Effector CD4-positive, alpha-beta T cell (primary cell): Measurements from ENCODE around the gene OR6B2.

Experiments used
- DNase-seq: peaks from one replicate; pipeline ENCODE4 v3.0.0-alpha.2; 2020

The OR6B2 gene

GRCh38 chr2:240037358-240037757 lies 7.1 kb upstream of the OR6B2 start:
- DNase-seq: no peak

- no peak for DNase-seq
These were observed 3.1 kb upstream of the OR6B2 start for GRCh38 chr2:240033330-240033678.

GRCh38 chr2:240032406-240033329 lies 2.4 kb upstream of the OR6B2 start:
- DNase-seq: no peak

- DNase-seq: peak; percentile 20
These were observed 5.5 kb downstream of the OR6B2 start for GRCh38 chr2:240024766-240025165.

DNA sequence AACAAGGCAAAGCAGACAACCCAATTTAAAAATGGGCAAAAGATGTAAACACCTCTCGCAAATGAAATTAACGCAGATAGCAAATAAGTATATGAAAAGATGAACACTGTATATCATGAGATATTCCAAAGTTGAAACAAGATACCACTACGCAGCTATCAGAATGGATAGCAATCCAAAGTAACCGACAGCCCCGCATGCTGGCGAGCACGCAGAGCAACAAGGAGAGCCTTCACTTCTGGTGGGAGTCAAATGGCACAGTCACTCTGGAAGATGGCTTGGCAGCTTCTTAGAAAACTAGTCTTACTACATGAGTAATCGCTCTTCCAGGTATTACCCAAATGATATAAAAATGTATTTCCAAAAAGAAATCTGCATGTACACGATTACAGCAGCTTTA lies 6.4 kb downstream of the OR6B2 start:
- DNase-seq: no peak

- peak; percentile 53 for DNase-seq
These were observed 8.6 kb downstream of the OR6B2 start for GRCh38 chr2:240021488-240022104.

DNA sequence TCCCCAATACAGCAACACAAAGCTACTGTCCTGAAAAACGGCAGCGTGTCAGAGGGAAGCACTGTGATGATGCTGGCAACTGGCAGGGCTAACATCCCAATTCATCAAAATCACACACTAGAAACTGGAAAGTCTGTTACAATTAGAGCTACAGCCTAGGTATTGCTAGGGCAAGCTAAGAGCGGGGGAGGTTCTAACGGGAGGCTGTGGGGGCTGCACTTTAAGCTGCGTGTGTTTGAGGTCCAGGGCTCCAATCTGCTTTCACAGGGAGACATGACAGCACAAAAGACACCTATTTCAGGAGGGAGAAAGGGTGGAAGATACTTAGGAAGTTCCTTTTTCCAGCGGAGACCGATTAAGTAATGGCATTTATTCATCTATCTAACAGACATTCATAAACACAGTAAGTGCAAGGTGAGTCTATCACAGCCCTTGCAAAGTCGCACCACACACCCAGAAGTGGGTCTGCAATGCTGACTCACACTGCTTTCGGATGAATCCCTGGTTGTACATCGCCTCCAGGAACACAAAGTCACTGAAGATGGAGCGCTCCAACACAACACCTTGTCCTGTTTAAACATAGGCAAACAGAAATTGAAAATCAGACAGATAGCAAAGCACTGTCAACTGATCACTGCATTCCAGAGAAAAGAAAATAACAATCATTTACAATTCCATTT lies 12.0 kb downstream of the OR6B2 start:
- no peak for DNase-seq

DNA sequence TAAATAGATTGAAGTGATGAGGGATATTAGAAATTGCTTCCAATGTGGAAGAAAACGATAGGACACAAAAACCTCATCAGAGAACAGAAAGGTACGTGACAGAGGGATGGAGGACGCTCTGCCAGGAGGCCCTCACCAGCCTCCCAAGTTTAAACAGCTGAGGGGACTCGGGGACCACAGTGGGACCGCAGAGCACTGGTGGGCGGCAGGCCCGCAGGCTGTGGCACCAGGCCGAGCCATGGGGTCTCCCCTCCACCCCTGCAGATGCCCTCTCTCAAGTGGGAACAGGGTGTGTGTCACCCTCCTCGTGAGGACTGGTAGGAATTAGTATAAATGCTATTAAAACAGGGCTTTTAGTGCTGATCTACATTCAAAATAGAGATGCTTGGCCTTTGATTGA lies 15.9 kb downstream of the OR6B2 start:
- no peak for DNase-seq

DNA sequence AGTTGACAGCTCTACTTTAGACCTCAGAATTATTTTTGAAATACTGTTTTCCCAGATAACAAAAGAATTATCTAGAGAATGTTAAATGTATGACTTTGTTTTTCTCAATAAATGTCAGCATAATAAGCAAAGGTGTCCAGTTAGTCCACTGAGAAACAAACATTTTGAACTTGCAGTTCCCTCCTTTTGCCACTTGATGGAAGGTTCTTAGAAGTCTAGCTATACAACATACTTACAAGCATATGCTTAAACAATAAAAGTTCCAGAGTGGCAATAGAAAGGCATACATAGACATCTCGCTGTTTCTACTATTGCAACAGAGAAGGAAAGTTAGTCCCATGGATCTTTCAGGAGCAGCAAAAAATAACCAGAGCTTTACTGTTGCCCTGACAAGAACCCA lies 16.9 kb downstream of the OR6B2 start:
- DNase-seq: no peak

DNA sequence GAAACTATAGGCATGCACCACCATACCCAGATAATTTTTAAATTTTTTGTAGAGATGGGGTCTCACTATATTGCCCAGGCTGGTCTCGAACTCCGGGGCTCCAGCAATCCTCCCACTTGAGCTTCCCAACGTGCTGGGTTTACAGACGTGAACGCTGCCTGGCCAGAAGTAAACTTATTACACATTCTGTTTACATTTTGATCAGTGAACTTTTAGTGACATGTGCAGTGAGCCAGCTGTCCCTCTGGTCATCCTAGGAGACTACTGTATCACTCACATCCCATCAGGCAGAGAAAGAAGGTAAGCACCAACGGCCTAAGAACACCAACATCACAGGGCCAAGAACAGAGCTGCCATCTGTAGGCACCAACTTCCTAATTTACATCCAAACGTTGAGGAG lies 27.2 kb downstream of the OR6B2 start:
- no peak for DNase-seq

GRCh38 chr2:240000671-240001070 lies 29.6 kb downstream of the OR6B2 start:
- no peak for DNase-seq

- DNase-seq: no peak
These were observed 32.4 kb downstream of the OR6B2 start for GRCh38 chr2:239997686-239998409.

GRCh38 chr2:239994086-239994485 lies 36.1 kb downstream of the OR6B2 start:
- no peak for DNase-seq

DNA sequence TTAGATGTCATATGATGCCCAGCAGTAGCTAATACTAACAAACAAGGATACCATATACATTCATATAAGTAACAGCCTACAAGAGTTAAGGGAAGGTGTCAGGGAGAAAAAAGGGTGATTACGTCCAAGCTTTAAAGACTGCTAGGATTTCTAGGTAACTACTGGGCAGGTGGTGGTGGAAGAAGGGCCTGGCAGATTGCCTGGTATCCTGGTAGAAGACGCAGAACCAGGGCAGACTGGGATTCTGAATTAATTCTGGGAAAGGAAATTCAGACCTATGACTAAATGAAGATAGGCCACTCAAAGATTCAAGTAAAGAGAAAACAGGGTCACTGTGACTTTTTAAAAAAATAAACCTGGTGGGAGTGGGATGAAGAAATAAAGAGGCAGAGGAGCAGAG lies 36.9 kb downstream of the OR6B2 start:
- DNase-seq: no peak

DNA sequence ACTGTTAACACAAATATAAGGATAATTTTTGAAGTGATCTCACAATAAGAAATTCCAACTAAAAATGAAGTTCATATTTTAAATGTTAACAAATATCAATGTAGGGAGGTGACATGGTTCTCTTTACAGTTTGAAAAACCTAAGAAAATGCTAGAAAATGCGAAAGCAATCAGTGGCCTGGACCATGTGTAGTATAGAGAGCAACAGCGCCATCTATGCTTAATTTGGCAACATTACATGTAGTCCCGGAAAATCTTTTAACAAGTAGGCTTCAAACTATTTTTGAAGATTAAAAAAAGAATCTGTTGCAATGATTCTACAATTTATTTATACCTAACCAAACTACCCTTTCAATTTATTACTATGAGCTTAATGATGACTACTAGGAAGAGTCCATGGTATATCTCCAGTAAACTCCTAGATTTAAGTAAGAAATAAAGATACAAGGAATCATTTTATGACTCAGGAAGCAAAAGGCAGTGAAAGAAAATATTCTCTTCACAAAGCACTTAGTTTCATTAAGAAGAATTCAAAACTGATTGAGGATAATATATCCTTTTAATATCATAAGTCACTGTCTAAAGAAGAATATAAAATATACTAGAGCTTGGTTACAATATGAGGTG lies 38.4 kb downstream of the OR6B2 start:
- DNase-seq: no peak

- DNase-seq: no peak
These were observed 39.3 kb downstream of the OR6B2 start for GRCh38 chr2:239990966-239991365.

DNA sequence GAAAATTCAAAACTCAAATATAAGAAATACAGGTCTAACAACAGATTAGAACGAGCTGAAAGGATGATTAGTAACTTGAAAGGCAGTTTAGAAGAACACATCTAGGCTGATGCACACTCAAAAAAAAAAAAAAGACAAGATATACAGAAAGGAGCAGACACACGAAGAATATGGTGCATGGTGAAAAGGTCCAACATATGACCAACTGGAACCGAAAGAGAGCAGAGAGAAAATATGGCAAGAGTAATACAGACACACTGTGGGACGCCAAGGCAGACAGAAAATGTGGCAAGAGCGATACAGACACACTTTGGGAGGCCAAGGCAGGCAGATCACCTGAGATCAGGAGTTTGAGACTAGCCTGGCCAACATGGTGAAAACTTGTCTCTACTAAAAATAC lies 44.9 kb downstream of the OR6B2 start:
- no peak for DNase-seq

DNA sequence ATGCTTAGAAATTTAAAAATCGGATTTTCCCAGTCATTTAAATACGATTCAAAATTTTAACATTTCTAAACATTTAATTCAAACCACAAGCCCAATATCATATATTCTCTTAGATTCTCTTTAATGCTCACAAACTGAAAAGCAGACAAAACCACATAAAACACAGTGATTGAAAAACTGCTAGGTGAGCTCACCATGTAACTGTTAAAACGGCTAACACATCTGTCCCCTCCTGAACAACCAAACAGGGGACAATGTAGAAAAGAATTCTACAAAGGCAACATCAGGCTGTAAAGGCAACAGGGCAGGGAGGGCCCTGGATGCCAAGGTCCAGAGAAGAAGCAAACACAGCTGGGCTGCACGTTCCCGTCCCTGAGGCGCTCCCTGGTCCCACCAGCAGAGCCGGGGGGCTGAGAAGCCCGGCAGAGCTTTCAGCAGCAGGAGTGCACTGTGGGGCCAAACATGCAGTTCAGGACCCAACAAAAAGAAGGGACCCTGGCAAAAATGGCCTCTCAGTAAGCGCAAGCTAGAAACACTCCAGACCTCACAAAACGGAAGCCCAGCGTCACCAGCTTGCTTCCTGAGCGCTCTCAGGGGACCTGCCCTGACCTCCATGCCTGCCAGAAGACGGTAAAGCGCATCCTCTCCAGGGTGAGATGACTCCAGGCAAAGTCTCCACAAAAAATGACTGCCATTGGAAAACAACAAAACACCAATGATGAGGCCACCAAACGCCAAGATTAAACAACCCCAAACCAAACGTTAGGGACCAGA lies 45.6 kb downstream of the OR6B2 start:
- DNase-seq: no peak

DNA sequence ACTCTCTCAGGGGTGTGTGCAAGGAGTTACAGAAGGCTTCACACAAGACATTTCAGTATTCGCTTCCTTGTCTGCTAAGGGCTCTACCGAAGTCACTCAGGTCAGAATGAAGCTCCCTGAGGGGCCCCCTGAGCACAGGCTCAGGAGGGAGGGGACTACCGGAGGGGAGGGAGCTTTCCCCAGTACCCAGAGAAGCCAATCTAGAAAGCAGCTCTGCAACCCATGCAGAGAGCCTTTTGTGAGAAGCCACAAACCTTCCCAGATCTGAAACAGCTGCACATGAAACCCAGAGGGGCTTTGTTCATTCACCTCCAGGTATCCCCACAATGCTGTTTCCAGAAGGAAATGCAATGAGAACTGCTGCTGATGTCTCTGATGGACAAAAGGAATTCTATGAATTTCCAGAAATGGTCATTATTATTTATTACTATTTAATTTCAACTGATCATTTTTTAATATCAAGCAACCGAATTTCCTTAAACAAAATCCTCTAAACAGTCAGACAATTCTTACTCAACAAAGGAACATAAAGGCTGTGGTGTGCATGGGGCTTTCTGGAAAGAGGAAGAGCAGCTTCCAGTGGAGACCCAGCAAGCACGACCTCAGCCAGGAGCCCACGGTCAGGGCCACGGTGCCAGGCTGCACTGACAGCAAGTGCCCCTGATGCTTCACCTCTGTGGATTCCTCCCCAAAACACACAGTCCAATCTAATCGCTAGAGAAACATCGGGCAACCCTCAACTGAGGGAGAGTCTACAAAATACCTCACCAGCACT lies 47.0 kb downstream of the OR6B2 start:
- no peak for DNase-seq
